Endothelial cell of umbilical vein (primary cell): ENCODE data around the gene LMNB1. TPM values are rescaled to one million over a fixed set of nuclear protein-coding genes. Genes with fewer than 3 reads are reported as not detected.

ENCODE experiments used
- BruUV-seq: library from RNA; stranded (reverse); fragments of 400-500 nt; replicated peaks from 2 replicates; lab custom pipeline; 2021; lab: Mats Ljungman, UMichigan
- CTCF ChIA-PET: fragments of 300-600, 350-600 bp; sonication (Branson Sonifier 250); formaldehyde crosslinking; loops from one replicate; lab custom pipeline; 2021; ENCODE audit warnings: antibody characterized with exemption, inconsistent platforms; lab: Charles Lee
- POLR2A ChIA-PET: fragments of 300-600, 350-600 bp; sonication (Branson Sonifier 250); formaldehyde crosslinking; loops from one replicate; lab custom pipeline; 2021; ENCODE audit warnings: antibody characterized with exemption, inconsistent platforms; lab: Charles Lee
- DNase-seq: peaks from one replicate; pipeline ENCODE4 v3.0.0-alpha.2; 2011; ENCODE audit warnings: low read depth, low spot score
- FAIRE-seq: peaks from 2 replicates; lab custom pipeline; 2011; peaks lifted over from hg19 to GRCh38; lab: Jason Lieb, UNC
- H2AFZ ChIP-seq: 2 replicates; pipeline ENCODE4 v1.6.0; 2012; ENCODE audit warnings: low read depth, low read length, control low read depth, inconsistent platforms
- H3K27ac ChIP-seq: 2 replicates; pipeline ENCODE4 v1.5.1; 2011; ENCODE audit warnings: low read depth, mild to moderate bottlenecking, control low read depth, low read length, moderate library complexity; ENCODE audit not compliant: insufficient read depth
- H3K27me3 ChIP-seq, 2 experiments: 2 replicates each; pipeline versions ENCODE4 v1.6.0 to v1.6.1; 2011; ENCODE audit warnings: low read length in 2 of 2, mixed read lengths in 1 of 2; ENCODE audit not compliant: control insufficient read depth in 2 of 2, insufficient read depth in 2 of 2
- H3K36me3 ChIP-seq, 2 experiments: 2 replicates in 1 of 2; 3 replicates in 1 of 2; pipeline ENCODE4 v1.5.1; 2011; ENCODE audit warnings: low read length in 2 of 2, mild to moderate bottlenecking in 1 of 2, moderate library complexity in 1 of 2; ENCODE audit not compliant: control insufficient read depth in 2 of 2, insufficient read depth in 2 of 2; ENCODE audit errors: extremely low read depth in 1 of 2
- H3K4me1 ChIP-seq: 3 replicates; pipeline ENCODE4 v1.5.1; 2011; ENCODE audit warnings: mild to moderate bottlenecking, low read length; ENCODE audit not compliant: control insufficient read depth, insufficient read depth; ENCODE audit errors: extremely low read depth
- H3K4me2 ChIP-seq: 2 replicates; pipeline ENCODE4 v1.6.1; 2011; ENCODE audit warnings: low read length, control low read depth, mixed read lengths; ENCODE audit not compliant: insufficient read depth
- H3K4me3 ChIP-seq, 3 experiments: fragments of 200-600 bp in 1 of 3; sonication (generic), shearing (Covaris generic) in 1 of 3; replicated peaks in 1 of 3; 2 replicates each; pipeline ENCODE4 v1.5.1; 2011 to 2016; ENCODE audit warnings: control low read depth in 3 of 3, low read length in 3 of 3, mild to moderate bottlenecking in 2 of 3, inconsistent platforms in 1 of 3, low read depth in 1 of 3, moderate library complexity in 1 of 3; ENCODE audit not compliant: insufficient read depth in 1 of 3
- H3K79me2 ChIP-seq: 2 replicates; pipeline ENCODE4 v1.6.0; 2012; ENCODE audit warnings: low read length, inconsistent platforms; ENCODE audit not compliant: control insufficient read depth, insufficient read depth
- H3K9ac ChIP-seq: replicated peaks from 2 replicates; pipeline ENCODE3; 2011; ENCODE audit warnings: low read length, control low read depth; ENCODE audit not compliant: insufficient read depth; ENCODE audit errors: extremely low read depth
- H3K9me1 ChIP-seq: replicated peaks from 3 replicates; pipeline ENCODE4 v1.6.0; 2011; ENCODE audit warnings: mild to moderate bottlenecking, low read length; ENCODE audit not compliant: control insufficient read depth, insufficient read depth; ENCODE audit errors: extremely low read depth
- H3K9me3 ChIP-seq: replicated peaks from 2 replicates; pipeline ENCODE4 v1.5.1; 2012; ENCODE audit warnings: low read length, inconsistent platforms; ENCODE audit not compliant: control insufficient read depth, insufficient read depth
- H4K20me1 ChIP-seq: replicated peaks from 2 replicates; pipeline ENCODE3; 2011; ENCODE audit warnings: mild to moderate bottlenecking, low read length; ENCODE audit not compliant: control insufficient read depth, insufficient read depth; ENCODE audit errors: extremely low read depth
- FOS ChIP-seq: IDR thresholded peaks from 2 replicates; pipeline ENCODE4 v1.6.1; 2011; ENCODE audit warnings: mild to moderate bottlenecking, low read length, moderate library complexity, borderline replicate concordance; ENCODE audit not compliant: insufficient read depth
- JUN ChIP-seq: IDR thresholded peaks from 2 replicates; pipeline ENCODE4 v1.6.1; 2011; ENCODE audit warnings: borderline replicate concordance, low read depth; ENCODE audit not compliant: insufficient read length, insufficient read depth
- POLR2A ChIP-seq: IDR thresholded peaks from 2 replicates; pipeline ENCODE4 v1.6.1; 2012; ENCODE audit warnings: low read depth, mild to moderate bottlenecking, control low read depth, low read length
- dilution Hi-C: fragments of 300-500 bp; cut with MboI; formaldehyde crosslinking; loops from one replicate; pipeline ENCODE4 v1.15.0; 2019; ENCODE audit warnings: low sequenced_read_pairs; ENCODE audit not compliant: extremely low pct_ligation_motif_present
- intact Hi-C: fragments of 100-400 bp; cut with micrococcal nuclease; formaldehyde crosslinking; loops from one replicate; pipeline ENCODE4 v1.10.0; 2022
- polyA plus RNA-seq, 4 experiments: library from polyadenylated mRNA; depleted of rRNA in 3 of 4; stranded (reverse) in 3 of 4; unstranded in 1 of 4; fragments of >200 nt; gene quantifications; 2 replicates each; pipeline versions ENCODE4 v1.2.1 to v1.2.3, GENCODE V29; 2011 to 2012; ENCODE audit warnings: missing spikeins in 1 of 4
- total RNA-seq: library from RNA; stranded (reverse); gene quantifications from 2 replicates; pipeline ENCODE4 v1.2.3, GENCODE V29; 2021
- TF ChIP-seq, protein P1 (sequence below), 2 donors: IDR thresholded peaks; 1 replicate in 1 of 2; 2 replicates in 1 of 2; pipeline ENCODE4 v1.5.1; 2011; ENCODE audit warnings: low read length in 2 of 2, mild to moderate bottlenecking in 2 of 2, moderate library complexity in 2 of 2, control low read depth in 1 of 2, inconsistent platforms in 1 of 2, low read depth in 1 of 2; ENCODE audit not compliant: insufficient read depth in 1 of 2; ENCODE audit errors: extremely low read depth in 1 of 2

LMNB1 gene
- total and polyA plus RNA-seq, 2 donors (not counting 3 experiments of a cell fraction or from before 2014, with no cell fraction given) = 45.2 to 144 TPM

DNA sequence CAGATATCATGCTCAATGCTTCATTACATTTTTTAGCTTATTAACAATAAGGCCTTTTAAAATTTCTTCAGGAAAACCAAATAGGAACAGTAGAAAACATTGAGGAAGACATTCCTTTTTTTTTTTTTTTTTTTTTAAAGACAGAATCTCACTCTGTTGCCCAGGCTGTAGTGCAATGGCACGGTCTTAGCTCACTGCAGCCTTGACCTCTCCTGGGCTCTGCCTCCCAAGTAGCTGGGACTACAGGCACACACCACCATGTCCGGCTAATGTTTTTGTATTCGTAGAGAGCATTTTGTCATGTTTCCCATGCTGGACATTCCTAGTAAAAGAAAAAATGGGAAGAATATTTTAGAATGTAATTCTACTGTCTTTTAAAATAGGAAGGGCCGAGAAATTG, 60.3 kb downstream of the LMNB1 start:
- DNase-seq (no peak), FAIRE-seq (peak; percentile 52)
- no peak overlapping the region for H3K9ac ChIP-seq
- H3K79me2 ChIP-seq = peaks cover 2% of the 10 kb centered on the region
- intact Hi-C loops = loop anchor here (5.0 kb wide), 1 partner anchor 655 kb away; no protein-coding TSS in a partner anchor
- no peak overlapping the region for H3K27ac ChIP-seq
- no peak overlapping the region for H3K4me3 ChIP-seq
- no peaks in the 10 kb centered on the region for H3K4me1 ChIP-seq
- H3K9me3 ChIP-seq = no peaks in the 10 kb centered on the region
- ChIA-PET POLR2A (no interaction called here), CTCF (interaction anchor here (0.6 to 3.0 kb wide), 24 partner anchors 8 to 1650 kb away, joined by 3 to 51 read pairs (median 4); no protein-coding TSS in a partner anchor)
- H4K20me1 ChIP-seq = no peaks in the 10 kb centered on the region
- no peaks in the 10 kb centered on the region for H3K27me3 ChIP-seq
- dilution Hi-C loops = no loop called here
- H2AFZ ChIP-seq = no peak overlapping the region
- no TSS peak for BruUV-seq
- peaks cover 2 to 20% of the 10 kb centered on the region in 2 experiments for H3K36me3 ChIP-seq
- H3K9me1 ChIP-seq = no peaks in the 10 kb centered on the region
- TF ChIP-seq FOS = no peak
- TF ChIP-seq, protein P1, sequence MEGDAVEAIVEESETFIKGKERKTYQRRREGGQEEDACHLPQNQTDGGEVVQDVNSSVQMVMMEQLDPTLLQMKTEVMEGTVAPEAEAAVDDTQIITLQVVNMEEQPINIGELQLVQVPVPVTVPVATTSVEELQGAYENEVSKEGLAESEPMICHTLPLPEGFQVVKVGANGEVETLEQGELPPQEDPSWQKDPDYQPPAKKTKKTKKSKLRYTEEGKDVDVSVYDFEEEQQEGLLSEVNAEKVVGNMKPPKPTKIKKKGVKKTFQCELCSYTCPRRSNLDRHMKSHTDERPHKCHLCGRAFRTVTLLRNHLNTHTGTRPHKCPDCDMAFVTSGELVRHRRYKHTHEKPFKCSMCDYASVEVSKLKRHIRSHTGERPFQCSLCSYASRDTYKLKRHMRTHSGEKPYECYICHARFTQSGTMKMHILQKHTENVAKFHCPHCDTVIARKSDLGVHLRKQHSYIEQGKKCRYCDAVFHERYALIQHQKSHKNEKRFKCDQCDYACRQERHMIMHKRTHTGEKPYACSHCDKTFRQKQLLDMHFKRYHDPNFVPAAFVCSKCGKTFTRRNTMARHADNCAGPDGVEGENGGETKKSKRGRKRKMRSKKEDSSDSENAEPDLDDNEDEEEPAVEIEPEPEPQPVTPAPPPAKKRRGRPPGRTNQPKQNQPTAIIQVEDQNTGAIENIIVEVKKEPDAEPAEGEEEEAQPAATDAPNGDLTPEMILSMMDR (IDR thresholded peaks at IDR 0.05; ENCODE audit: extremely low read depth in 1 of 2, insufficient read depth in 1 of 2, low read depth in 1 of 2, low read length in 2 of 2) = no peak
- TF ChIP-seq JUN = no peak
- no peak overlapping the region for H3K4me2 ChIP-seq

DNA sequence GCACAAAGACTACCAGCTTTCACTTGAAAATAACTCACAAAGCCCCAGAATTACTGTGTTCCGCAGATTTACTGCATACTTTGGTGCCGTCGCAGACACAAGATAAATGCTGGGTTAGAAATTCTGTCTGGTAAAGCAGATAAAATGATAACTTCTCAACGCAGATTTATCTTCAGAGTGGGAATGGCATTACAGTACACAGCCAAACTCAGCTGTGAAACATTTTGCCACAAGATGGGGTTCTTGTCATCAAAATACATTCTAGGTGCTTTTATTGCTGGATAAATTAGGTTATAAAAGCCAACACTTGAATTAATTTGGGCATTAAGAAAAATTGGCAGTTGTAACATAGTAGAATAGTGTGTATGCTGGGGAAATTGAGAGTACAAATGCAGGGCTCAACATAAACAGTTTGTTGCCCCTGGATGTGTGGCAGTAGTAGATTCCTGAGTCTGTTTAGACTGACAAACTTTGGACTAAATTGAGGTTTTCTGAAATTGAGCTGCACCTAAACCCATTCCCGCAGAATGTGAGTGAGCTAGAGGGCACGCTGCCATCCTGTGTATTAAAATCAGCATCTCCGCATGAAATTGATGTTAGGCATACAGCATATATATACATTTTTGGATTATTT, 61.1 kb downstream of the LMNB1 start:
- dilution Hi-C loops (no loop called here), intact Hi-C loops (loop anchor here (1.0 to 5.0 kb wide), 4 partner anchors 205 to 654 kb away; partner anchors contain the start of gene MEGF10)
- BruUV-seq = no TSS peak
- ChIA-PET POLR2A (no interaction called here), CTCF (interaction anchor here (0.6 to 3.0 kb wide), 26 partner anchors 10 to 1651 kb away, joined by 3 to 51 read pairs (median 4); no protein-coding TSS in a partner anchor)
- Histone ChIP-seq H3K4me3 (no peak overlapping the region), H3K4me2 (no peak overlapping the region), H3K79me2 (peaks cover 2% of the 10 kb centered on the region), H3K4me1 (no peaks in the 10 kb centered on the region), H3K27me3 (no peaks in the 10 kb centered on the region), H4K20me1 (no peaks in the 10 kb centered on the region), H3K36me3 (peaks cover 2 to 20% of the 10 kb centered on the region in 2 experiments), H3K9ac (no peak overlapping the region), H3K9me3 (no peaks in the 10 kb centered on the region), H3K27ac (no peak overlapping the region), H2AFZ (no peak overlapping the region), H3K9me1 (no peaks in the 10 kb centered on the region)
- peak; percentile 54 for DNase-seq
- FAIRE-seq = peak; percentile 59
- TF ChIP-seq FOS = no peak
- no peak for TF ChIP-seq JUN
- no peak for TF ChIP-seq POLR2A
- TF ChIP-seq, protein P1 (IDR thresholded peaks at IDR 0.05; ENCODE audit: extremely low read depth in 1 of 2, insufficient read depth in 1 of 2, low read depth in 1 of 2, low read length in 2 of 2) = peak; percentile 8 to 34
